Stomach (tissue), 9 donors: ENCODE results near the gene MORF4L2. TPM values are rescaled to one million over a fixed set of nuclear protein-coding genes. Genes with fewer than 3 reads are reported as not detected.
A peak's percentile ranks its signal among the peaks of the same experiment; 100 is the strongest.

Source experiments
- DNase-seq, 2 donors: peaks; one replicate each; pipeline versions ENCODE4 v3.0.0 to v3.0.0-alpha.2; 2013 to 2019
- H3K27ac ChIP-seq, 5 donors: fragments of 200-600 bp in 4 of 5; sonication (generic) in 4 of 5; one replicate each; pipeline ENCODE4 v1.5.1; 2013 to 2019; ENCODE audit warnings: mild to moderate bottlenecking in 1 of 5, moderate library complexity in 1 of 5
- H3K27me3 ChIP-seq, 3 donors: fragments of 200-600 bp; sonication (generic); one replicate each; pipeline ENCODE4 v1.5.1; 2017 to 2019; ENCODE audit warnings: mixed run types in 1 of 3
- H3K36me3 ChIP-seq, 4 donors: fragments of 200-600 bp; sonication (generic); 1 replicate in 3 of 4; 2 replicates in 1 of 4; pipeline ENCODE4 v1.5.1; 2016 to 2019
- H3K4me1 ChIP-seq, 4 donors: fragments of 200-600 bp; sonication (generic); one replicate each; pipeline ENCODE4 v1.5.1; 2016 to 2019
- H3K4me3 ChIP-seq, 4 donors: fragments of 200-600 bp; sonication (generic) in 3 of 4; one replicate each; pipeline ENCODE4 v1.5.1; 2016 to 2019; ENCODE audit warnings: mild to moderate bottlenecking in 1 of 4
- H3K9me3 ChIP-seq, 4 donors: fragments of 200-600 bp; sonication (generic); one replicate each; pipeline ENCODE4 v1.5.1; 2016 to 2019
- CTCF ChIP-seq, 7 experiments: fragments of 450-650 bp in 4 of 7; fragments of 200-600 bp in 3 of 7; sonication (generic) in 3 of 7; IDR thresholded peaks; one replicate each; pipeline ENCODE4 v1.5.1; 2016 to 2019; ENCODE audit warnings: antibody characterized with exemption in 7 of 7, control low read depth in 2 of 7, mild to moderate bottlenecking in 1 of 7
- EP300 ChIP-seq: sonication (generic); formaldehyde crosslinking; IDR thresholded peaks from one replicate; pipeline ENCODE4 v1.6.1; 2017; ENCODE audit warnings: antibody characterized with exemption
- POLR2A ChIP-seq, 4 donors: fragments of 450-650 bp; IDR thresholded peaks; one replicate each; pipeline ENCODE4 v1.6.1; 2016; ENCODE audit warnings: antibody characterized with exemption in 4 of 4, control low read depth in 2 of 4, mild to moderate bottlenecking in 1 of 4, moderate library complexity in 1 of 4
- POLR2AphosphoS5 ChIP-seq, 3 donors: sonication (generic); formaldehyde crosslinking; IDR thresholded peaks; one replicate each; pipeline ENCODE4 v1.6.1; 2016; ENCODE audit warnings: antibody characterized with exemption in 3 of 3
- WGBS, 5 donors: extraction: QIAGEN DNeasy Blood & Tissue Kit in 3 of 5; methylation state at CpG; one replicate each; pipeline versions ENCODE4 v1.1.5 to v1.1.7; 2013 to 2018; 5-methylcytosine and 5-hydroxymethylcytosine counted together
- intact Hi-C: fragments of 100-400 bp; cut with DNase I; formaldehyde crosslinking; loops from one replicate; pipeline ENCODE4 v1.15.1; 2023; ENCODE audit warnings: low total_unique reads
- polyA plus RNA-seq, 3 donors: library from polyadenylated mRNA; stranded (reverse); fragments of 200-250 nt; gene quantifications; one replicate each; pipeline ENCODE4 v1.2.3, GENCODE V29; 2013
- total RNA-seq, 5 donors: library from RNA; depleted of rRNA; stranded (reverse); fragments of >200 nt; gene quantifications; one replicate each; pipeline versions ENCODE4 v1.1.0 to v1.2.3, GENCODE V29; 2014 to 2016
- donor health status: healthy with polysubstance abuse.
- donor health status: Bipolar disorder and iron deficiency.
- donor health status: healthy.

The MORF4L2 gene
- total and polyA plus RNA-seq, 8 donors: 104 to 441 (median 249) TPM

- Histone ChIP-seq H3K4me3 (no peak overlapping the region), H3K9me3 (no peaks in the 10 kb centered on the region), H3K27ac (no peak overlapping the region), H3K36me3 (no peaks in the 10 kb centered on the region), H3K27me3 (peaks cover 0 to 12% (median 0%) of the 10 kb centered on the region in 3 donors), H3K4me1 (no peaks in the 10 kb centered on the region)
- intact Hi-C loops: no loop called here
- DNase-seq: peak in 1 of 2 donors; percentile 24
- WGBS, 5 donors: 40 to 60% (median 50%) methylated on average over 2 of the region's 2 CpGs
- TF ChIP-seq POLR2AphosphoS5 (IDR thresholded peaks at IDR 0.05) (no peak), POLR2A (IDR thresholded peaks at IDR 0.05) (no peak), CTCF (IDR thresholded peaks at IDR 0.05) (no peak), EP300 (no peak)
Observed at GRCh38 chrX:103716962-103717361, 30.5 kb upstream of the MORF4L2 start.

GRCh38 chrX:103710609-103711008, 24.1 kb upstream of the MORF4L2 start, which contains the start of gene TMEM31:
Gene TMEM31, plus strand, starts transcription at chrX:103710909. Its CDS starts 1,350 bp downstream, at chrX:103712259.
- TF ChIP-seq EP300: no peak
- no peak for TF ChIP-seq CTCF (IDR thresholded peaks at IDR 0.05)
- no peak for TF ChIP-seq POLR2AphosphoS5 (IDR thresholded peaks at IDR 0.05)
- TF ChIP-seq POLR2A (IDR thresholded peaks at IDR 0.05): no peak
- no peaks in the 10 kb centered on the region for H3K4me1 ChIP-seq
- DNase-seq: no peak
- intact Hi-C loops: no loop called here
- no peak within 1 kb of the TSS for H3K4me3 ChIP-seq
- H3K36me3 ChIP-seq: no peaks in the 10 kb centered on the region
- H3K27ac ChIP-seq: no peak within 1 kb of the TSS
- H3K9me3 ChIP-seq: no peaks in the 10 kb centered on the region
- WGBS, 5 donors: 78 to 90% (median 84%) methylated on average over 5 of the region's 5 CpGs
- no peaks in the 10 kb centered on the region for H3K27me3 ChIP-seq

- H3K27ac ChIP-seq: no peak overlapping the region
- intact Hi-C loops: no loop called here
- no peak overlapping the region for H3K4me3 ChIP-seq
- WGBS, 5 donors: 90 to 100% (median 98%) methylated on average over 2 to 3 of the region's 3 CpGs; no CpG with 5 or more reads in 1 of the 5 donors
- H3K9me3 ChIP-seq: no peaks in the 10 kb centered on the region
- no peaks in the 10 kb centered on the region for H3K36me3 ChIP-seq
- TF ChIP-seq POLR2AphosphoS5 (IDR thresholded peaks at IDR 0.05) (no peak), POLR2A (IDR thresholded peaks at IDR 0.05) (no peak), CTCF (IDR thresholded peaks at IDR 0.05) (no peak), EP300 (no peak)
- H3K4me1 ChIP-seq: no peaks in the 10 kb centered on the region
- H3K27me3 ChIP-seq: peaks cover 0 to 4% (median 0%) of the 10 kb centered on the region in 3 donors
- DNase-seq: no peak
Observed at GRCh38 chrX:103704863-103705262, 18.4 kb upstream of the MORF4L2 start.

- no peaks in the 10 kb centered on the region for H3K9me3 ChIP-seq
- no peaks in the 10 kb centered on the region for H3K4me1 ChIP-seq
- 55 to 76% (median 70%) methylated on average over 4 to 5 of the region's 5 CpGs for WGBS, 5 donors
- no peak overlapping the region for H3K27ac ChIP-seq
- H3K27me3 ChIP-seq: peaks cover 0 to 6% (median 0%) of the 10 kb centered on the region in 3 donors
- no peaks in the 10 kb centered on the region for H3K36me3 ChIP-seq
- DNase-seq: no peak
- intact Hi-C loops: no loop called here
- no peak overlapping the region for H3K4me3 ChIP-seq
- no peak for TF ChIP-seq CTCF (IDR thresholded peaks at IDR 0.05)
- no peak for TF ChIP-seq EP300
- no peak for TF ChIP-seq POLR2AphosphoS5 (IDR thresholded peaks at IDR 0.05)
- TF ChIP-seq POLR2A (IDR thresholded peaks at IDR 0.05): no peak
Observed at GRCh38 chrX:103699243-103699642, 12.7 kb upstream of the MORF4L2 start.
